ENCODE data around the gene DRAXIN. TPM values are rescaled to one million over a fixed set of nuclear protein-coding genes. Genes with fewer than 3 reads are reported as not detected.

DRAXIN gene
- total RNA-seq, 1 donor from 2014 or later, result 0.29 TPM

DNA sequence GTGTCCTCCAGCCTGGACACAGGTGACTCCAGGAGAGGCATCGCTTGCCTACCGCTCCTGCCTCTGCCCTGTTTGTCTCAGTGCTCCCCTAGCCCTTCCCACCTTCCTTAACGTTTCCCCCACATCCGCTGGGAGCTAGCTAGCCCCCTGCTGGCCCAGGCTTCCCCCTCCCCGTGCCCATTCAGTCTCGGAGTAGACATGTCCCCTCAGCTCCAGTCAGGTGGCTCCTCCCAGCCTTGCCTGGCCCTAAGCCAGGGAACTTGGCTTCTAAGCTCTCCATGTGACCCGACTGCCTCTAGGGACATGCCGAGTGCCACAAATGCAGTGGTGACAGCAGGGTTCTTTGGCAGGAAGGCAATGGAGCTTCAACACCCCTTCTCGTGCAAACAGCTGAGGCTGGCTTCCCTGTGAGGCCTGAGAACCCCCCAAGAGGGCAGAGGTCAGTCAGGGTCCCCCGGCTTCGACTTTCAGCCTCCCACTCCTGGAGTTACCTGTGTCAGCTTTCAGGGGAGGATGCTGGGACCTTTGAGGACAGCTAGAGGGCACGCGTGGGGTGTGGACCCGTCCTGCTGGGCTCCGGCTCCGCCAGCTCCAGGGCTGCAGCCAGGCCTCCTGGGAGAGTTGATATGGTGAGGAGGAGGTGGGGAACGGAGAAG lies 16.2 kb downstream of the DRAXIN start:
- DNase-seq (ENCODE audit: extremely low read depth, low read depth, low spot score), result no peak

DNA sequence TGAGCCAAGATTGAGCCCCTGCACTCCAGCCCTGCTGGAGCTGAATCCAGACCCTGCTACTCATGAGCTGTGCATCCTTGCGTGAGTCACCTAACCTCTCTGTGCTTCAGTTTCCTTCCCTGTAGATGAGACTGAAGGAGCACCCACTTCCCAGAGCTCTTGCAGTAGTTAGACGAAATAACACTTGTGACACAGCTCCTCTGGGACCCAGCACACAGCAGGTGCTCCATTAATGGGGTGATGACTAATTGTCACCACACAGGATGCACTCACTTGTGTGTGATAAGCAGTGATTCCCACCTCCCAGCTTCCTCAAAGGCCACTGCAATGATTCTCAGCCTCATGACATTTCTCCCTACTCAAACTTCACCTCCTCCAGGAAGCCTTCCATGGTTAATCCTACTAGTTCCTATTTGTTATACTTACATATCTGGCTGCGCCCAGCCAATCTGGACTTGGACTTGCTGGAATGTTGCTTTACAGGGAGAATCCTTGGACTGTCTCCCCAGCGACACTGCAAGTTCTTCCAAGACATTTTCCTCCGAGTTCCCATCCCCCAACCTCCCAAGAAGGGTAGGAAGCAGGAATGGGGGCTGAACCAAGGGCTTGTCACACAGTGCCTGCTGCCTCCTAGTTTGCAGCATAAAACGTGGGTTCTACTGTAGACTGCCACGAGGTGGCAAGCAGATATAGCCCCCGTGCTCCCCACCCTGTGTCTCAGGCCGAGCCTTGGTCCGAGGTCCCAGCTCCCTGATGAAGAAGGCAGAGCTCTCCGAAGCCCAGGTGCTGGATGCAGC lies 17.2 kb downstream of the DRAXIN start:
- no peak for DNase-seq (ENCODE audit: extremely low read depth, low read depth, low spot score)

DNA sequence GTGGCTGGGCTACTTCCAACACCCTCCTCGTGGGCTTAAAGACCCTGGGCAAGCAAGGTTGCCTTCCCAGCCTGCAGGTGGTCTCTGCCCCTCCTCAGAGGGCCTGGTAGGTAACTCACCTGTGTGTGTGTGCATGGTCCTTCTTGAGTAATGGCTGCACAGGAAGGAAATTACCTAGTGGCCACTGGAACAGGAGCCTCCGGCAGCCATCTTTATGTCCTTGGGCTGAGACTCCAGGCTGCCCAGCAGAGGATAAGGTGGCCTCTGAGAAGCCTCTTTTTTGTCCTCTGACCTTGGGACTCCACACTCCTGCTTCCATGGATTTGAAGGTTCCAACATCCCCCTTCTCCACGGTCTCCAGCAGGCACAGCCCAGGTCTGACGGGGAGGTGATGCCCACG lies 20.0 kb downstream of the DRAXIN start:
- no peak for DNase-seq (ENCODE audit: extremely low read depth, low read depth, low spot score)

DNA sequence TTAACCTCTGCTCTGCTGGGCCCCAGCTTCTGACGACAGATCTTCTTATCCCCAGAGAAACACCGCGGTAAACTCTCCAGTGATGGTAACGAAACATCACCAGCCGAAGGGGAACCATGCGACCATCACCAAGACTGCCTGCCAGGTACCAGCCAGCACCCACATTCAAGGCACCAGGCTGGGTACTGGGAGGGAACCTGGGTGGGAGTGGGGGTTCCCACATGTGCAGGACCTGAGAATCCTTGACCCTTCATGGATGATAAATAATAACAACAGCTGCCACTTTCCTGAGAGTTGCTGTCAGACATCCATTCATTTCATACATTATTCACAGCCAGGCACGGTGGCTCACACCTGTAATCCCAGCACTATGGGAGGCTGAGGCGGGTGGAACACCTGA lies 20.8 kb downstream of the DRAXIN start:
- no peak for DNase-seq (ENCODE audit: extremely low read depth, low read depth, low spot score)

DNA sequence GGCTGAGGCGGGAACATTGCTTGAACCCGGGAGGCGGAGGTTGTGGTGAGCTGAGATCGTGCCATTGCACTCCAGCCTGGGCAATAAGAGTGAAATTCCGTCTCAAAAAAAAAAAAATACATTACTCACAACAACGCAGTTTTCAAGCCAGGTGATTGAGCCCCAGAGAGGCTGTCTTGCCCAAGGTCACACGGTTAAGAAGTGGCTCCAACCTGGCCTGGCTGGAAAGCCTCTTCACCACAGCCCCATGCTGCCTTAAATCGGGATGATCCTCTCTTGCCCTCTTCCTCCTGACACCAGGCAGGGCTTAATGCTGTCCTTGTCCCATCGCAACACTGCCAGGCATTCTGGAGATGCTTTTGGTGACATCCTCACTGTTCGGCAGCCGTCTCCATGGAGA lies 21.6 kb downstream of the DRAXIN start:
- DNase-seq (ENCODE audit: extremely low read depth, low read depth, low spot score), result no peak

DNA sequence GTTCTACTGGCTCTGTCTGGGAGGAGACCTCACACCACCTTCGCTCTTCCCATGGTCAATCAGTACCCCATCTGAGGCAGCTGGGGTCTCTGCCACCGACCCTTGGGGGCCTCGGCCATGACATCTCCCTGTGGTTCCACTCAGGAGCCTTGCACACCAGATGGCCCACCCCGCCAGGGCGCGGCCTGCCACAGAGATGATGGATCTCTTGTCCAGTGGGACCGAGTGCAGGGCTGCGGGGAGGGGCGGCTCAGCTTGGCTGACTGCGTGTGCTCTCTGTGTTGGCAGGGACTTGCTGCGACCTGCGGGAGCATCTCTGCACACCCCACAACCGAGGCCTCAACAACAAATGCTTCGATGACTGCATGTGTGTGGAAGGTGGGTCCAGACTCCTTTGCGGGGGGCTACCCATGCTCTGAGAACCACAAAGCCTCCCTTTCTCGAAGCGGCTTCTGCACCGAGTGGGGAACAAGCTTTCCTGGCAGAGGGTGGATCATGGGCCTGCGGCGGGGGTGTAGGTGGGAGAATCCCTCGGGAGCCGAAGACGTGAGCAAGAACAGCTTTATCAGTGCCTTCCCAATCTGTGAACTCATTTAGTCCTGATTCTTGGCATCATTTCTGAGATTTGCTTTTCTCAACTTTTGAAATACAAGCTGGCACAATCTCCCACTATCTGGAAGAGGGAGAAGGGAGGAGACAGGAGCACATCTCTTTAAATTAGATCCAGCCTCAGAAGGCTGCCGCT lies 23.5 kb downstream of the DRAXIN start:
- DNase-seq (ENCODE audit: extremely low read depth, low read depth, low spot score), result no peak

DNA sequence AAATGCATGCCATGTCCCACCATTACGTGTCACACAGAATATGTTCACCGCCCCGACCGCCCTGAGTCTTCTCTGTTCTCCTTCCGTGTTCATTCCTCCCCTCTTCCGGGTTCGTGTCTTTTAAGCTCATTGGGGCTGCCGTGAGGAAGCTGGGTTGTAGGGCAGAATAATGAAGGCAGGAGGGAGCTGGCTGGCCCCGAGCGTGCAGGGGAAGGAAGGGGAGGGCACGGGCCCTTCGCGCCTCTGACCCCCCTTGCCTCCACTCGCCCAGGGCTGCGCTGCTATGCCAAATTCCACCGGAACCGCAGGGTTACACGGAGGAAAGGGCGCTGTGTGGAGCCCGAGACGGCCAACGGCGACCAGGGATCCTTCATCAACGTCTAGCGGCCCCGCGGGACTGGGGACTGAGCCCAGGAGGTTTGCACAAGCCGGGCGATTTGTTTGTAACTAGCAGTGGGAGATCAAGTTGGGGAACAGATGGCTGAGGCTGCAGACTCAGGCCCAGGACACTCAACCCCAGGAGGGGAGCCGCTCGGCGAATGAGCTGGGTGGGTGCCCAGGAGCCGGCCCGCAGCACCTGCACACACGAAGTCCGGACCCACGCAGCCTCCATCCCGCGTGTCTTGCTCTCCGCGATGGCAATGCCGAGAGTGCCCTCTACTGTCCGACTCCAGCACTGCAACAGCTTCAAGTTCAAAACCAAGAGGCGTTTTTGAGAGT lies 28.0 kb downstream of the DRAXIN start:
- DNase-seq (ENCODE audit: extremely low read depth, low read depth, low spot score), result no peak

DNA sequence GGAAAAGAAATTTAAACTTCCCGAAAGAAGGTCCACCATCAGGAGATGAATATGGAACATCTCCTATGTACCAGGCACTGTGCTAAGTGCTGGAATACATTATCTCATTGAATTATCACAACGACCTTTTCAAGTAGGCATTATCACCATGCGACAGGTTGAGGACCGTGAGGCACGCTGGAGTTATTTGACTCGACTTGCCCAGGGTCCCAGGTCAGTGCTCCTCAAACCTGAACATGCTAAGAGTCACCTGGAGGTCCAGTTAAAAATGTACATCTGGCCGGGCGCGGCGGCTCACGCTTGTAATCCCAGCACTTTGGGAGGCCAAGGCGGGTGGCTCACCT lies 28.5 kb downstream of the DRAXIN start:
- DNase-seq (ENCODE audit: extremely low read depth, low read depth, low spot score), result no peak

DNA sequence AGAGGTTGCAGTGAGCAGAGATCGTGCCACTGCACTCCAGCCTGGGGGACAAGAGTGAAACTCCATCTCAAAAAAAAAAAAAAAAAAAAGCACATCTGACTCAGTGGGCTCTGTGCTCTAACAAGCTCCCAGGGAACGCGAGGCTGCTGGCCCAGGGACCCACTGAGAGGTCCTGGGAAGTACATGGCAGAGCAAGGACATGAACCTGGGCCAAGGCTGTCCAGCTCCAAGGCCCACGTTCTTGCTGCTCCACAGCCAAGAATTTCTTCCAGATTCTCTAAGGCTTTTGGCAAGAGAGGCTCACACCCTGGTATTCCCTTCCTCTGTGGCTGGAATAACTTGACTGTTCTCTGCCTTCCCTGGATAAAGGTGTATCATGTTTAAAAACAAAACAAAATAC lies 29.0 kb downstream of the DRAXIN start:
- DNase-seq (ENCODE audit: extremely low read depth, low read depth, low spot score), result no peak

DNA sequence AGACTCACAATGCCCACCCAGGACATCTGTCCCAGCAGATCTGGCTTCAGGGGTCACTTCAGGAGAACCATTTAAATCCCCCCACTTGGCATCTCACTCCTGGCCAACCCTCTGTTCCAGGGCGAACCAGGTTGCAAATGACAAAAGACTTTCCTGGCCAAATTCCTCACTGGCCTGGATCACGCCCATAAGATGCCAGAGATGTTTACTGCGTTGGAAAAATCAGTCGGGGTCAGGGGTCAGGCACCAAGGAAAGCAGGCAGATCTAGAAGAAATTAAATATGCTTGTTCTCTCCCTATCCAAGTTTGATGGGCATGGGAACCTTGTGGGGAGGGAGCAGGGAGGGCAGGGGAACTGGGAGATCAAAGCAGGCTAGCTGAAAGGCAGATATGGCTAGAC lies 29.8 kb downstream of the DRAXIN start:
- DNase-seq (ENCODE audit: extremely low read depth, low read depth, low spot score), result no peak

DNA sequence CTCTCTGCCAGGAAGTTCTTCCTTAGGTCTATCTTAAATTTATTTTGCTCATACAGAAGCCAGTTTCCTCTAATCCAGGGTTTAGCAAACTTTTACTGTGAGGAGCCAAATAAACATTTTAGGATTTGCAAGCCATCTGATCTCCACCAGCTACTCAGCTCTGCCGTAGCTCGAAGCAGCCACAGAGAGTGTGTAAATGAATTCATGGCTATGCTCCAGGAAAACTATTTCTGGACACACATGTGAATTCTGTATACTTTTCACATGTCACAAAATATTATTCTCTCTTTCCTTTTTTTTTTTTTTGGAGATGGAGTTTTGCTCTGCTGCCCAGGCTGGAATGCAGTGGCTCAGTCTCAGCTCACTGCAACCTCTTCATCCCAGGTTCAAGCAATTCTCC lies 31.0 kb downstream of the DRAXIN start:
- no peak for DNase-seq (ENCODE audit: extremely low read depth, low read depth, low spot score)

DNA sequence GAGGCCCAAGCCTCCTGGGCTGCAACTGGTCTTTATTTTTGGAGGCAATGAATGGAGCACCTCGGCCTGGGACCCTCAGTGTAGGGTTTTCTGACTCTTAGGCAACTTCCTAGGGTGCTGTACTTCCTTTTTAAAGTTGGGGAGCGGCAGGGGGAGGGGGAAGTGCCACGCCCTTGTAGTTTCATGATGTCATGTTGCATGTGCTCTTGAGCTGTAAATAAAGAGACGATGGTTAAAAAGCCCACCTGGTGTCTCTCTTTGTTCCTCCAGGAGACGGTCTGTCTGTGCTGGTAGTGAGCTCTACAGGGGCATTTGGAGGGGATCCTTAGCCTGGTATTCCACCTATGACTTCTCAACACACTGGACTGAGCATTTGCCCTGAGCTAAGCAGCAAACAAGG lies 34.1 kb downstream of the DRAXIN start:
- DNase-seq (ENCODE audit: extremely low read depth, low read depth, low spot score), result no peak

DNA sequence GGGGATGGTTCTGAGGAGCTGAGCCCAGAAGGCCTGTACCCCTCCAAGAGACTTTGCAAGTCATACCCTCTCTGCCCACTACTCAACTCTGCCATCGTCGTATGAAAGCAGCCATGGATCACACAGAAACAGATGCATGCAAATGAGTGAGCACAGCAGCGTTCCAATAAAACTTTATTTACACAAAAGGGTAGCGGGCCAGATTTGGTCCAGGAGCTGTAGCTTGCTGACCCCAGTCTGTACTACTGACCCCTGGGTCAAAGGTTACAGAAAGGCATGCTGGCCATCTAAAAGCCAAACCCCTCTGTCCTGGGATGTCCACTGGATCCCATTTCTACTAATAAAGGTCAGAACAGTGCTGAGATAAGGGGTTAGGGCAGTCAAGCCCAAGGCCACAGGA lies 35.6 kb downstream of the DRAXIN start:
- no peak for DNase-seq (ENCODE audit: extremely low read depth, low read depth, low spot score)

DNA sequence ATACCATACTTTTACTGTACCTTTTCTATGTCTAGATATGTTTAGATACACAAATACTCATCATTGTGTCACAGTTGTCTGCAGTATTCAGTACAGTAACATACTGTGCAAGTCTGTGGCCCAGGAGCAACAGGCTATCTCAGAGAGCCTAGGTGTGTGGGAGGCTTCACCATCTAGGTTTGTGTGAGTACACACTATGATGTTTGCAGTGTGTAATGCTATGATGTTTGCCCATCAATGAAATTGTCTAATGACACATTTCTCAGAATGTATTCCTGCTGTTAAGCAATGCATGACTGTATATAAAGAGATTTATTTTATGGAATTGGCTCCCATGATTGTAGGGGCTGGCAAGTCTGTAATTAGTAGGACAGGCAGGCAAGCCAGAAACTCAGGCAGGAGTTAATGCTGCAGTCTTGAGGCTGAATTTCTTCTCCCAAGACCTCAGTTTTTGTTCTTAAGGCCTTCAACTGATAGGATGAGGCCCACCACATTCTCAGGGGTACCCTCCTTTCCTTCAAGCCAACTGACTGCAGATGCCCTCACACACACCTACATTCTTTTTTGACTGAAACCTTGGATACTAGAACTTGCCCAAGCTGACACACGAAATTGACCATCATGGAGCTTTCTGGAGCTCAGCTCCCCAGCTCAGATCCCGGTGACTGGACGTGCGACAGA lies 36.8 kb downstream of the DRAXIN start:
- DNase-seq (ENCODE audit: extremely low read depth, low read depth, low spot score), result no peak

DNA sequence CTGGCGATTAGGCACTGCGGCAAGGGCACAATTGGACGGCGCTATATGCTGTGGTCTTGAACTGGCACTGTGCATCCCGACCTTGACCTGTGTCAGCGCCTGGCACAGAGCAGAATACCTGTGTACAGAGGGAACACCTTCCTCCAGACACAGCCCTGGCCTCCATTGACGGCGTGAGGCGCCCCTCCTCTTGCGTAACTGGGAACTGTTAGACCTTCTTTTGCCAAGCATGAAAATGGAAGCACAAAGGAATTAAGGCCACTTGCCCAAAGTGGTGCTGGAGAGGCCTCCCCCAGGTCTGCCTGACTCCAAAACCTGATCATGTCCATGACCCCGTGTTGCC lies 37.6 kb downstream of the DRAXIN start:
- no peak for DNase-seq (ENCODE audit: extremely low read depth, low read depth, low spot score)

DNA sequence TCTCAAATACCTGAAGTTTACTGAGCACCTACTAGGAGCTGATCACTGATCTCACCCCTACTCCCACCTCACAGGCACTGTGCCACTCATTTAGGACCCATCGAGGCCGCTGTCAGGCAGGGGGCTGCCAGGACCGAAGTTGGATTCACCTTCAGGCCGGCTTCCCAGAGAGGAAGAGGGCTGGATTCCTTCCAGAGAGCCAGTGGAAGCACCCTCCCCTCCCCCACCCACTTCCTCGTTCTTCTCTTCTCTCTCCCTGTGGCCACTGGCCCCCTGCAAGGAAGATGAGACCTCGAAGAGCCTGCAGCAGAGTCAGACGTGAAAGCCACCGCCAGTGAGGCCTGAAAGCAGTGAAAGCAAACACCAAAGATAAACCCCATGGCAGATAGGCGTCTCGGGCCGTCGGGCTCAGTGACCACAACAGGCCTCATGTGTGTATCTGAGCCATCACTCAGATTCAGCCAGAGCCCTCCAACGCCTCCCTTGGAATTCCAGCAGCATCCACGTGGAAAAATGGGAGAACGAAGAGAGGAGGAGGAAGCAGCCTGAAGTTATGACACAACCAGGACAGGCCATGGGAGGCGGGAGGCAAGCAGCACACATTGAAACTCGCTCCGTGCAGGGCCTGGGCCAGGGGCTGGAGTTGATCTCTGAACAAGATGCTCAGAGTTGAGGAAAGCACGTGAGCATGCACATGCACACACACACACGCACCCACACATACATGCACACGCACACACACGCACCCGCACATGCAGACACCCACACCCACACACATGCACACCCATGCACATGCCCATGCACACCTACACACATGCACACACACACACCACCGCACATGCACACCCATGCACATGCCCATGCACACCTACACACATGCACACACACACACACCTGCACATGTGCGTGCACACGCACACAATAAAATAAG lies 38.3 kb downstream of the DRAXIN start:
- DNase-seq (ENCODE audit: extremely low read depth, low read depth, low spot score), result no peak

DNA sequence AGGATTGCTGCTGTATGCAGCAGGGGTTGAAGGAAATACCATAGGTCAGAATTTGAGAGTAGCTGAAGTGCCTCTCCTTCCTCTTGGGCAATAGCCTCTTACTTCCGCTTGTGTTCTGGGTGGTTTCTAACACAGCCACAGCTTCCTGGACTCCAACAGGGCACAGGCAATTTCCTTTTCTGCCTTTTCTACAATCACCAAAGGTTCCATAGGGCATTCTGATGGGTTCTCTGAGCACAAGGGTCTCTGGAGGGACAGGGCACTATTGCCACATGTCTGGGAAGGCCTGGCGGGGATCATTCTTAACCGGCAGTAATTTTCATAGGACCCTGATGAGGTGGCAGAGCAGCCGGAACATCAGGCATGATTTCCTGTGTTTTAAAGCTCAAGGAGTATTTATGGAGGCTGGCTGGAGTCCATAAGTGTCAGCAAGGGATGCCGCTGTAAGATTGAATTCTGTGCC lies 39.0 kb downstream of the DRAXIN start:
- no peak for DNase-seq (ENCODE audit: extremely low read depth, low read depth, low spot score)

DNA sequence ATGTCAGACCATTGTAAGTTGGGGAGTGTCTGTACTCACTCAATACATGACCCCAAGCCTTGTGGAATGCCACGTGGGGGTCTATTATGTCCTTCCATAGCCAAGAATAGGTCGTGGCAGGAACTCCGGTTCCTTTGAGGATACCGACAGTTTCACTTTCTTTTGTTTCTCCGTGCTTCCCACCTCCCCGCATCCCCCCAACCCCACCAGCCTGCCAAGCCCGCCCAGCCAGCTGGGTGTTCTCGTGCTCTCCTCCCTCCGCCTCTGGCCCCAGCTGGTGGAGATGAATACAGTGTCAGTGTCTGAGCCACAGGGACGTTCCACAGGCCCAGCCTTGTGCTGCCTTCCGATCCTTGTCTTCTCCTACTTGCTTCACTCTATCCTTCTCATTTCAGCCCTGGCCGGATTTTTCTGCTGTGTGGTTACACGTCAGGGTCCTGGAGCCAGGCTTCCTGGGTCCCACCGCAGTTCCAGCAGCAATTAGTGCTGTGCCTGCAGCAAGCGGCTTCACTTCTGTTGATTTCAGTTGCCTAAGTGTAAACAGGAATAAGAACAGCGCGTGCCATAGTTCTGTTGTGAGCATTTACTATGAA lies 40.3 kb downstream of the DRAXIN start:
- DNase-seq (ENCODE audit: extremely low read depth, low read depth, low spot score), result no peak

DNA sequence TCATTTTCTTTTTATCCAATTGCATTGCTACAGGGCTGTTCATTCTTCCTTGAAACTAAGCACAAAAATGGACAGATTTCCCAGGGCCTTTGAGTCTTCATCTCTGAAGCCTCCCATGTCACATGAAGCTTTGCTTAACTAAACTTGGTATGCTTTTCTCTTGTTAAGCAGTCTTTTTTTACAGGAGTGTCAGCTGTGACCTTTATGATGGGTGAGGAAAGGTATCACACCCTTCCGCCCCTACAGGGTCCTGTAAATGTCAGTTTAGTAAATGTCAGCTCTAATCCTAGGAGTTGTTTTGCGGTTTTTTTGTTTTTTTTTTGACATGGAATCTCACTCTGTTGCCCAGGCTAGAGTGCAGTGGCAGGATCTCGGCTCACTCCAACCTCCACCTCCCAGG lies 41.8 kb downstream of the DRAXIN start:
- DNase-seq (ENCODE audit: extremely low read depth, low read depth, low spot score), result no peak
